ENCODE measurements around the gene MYOCOS. TPM values are rescaled to one million over a fixed set of nuclear protein-coding genes. Genes with fewer than 3 reads are reported as not detected.

MYOCOS gene
- total RNA-seq, 4 donors from 2014 or later: not detected

GRCh38 chr1:171583591-171584201 lies 38.3 kb upstream of the MYOCOS start:
- WGBS, 2 donors (ENCODE audit: low coverage in 1 of 2): 71% methylated on average over 1 of the region's 1 CpG; no CpG with 5 or more reads in 1 of the 2 donors
- H3K36me3 ChIP-seq: peaks cover 0 to 73% (median 25%) of the 10 kb centered on the region in 4 donors
- no peak for TF ChIP-seq EP300 (IDR thresholded peaks at IDR 0.05; ENCODE audit: low read depth)
- no peak for TF ChIP-seq CTCF (IDR thresholded peaks at IDR 0.05)
- no peak for TF ChIP-seq POLR2AphosphoS5 (IDR thresholded peaks at IDR 0.05)

GRCh38 chr1:171585715-171586114 lies 36.3 kb upstream of the MYOCOS start:
- Histone ChIP-seq H3K4me1 (no peaks in the 10 kb centered on the region), H3K27ac (no peak overlapping the region), H3K36me3 (peaks cover 0 to 76% (median 27%) of the 10 kb centered on the region in 4 donors), H3K9me3 (no peaks in the 10 kb centered on the region), H3K4me3 (no peak overlapping the region), H3K27me3 (no peaks in the 10 kb centered on the region)
- intact Hi-C loops (cut with DNase I; ENCODE audit: low total_unique reads) (no loop called here), in situ Hi-C loops (cut with MboI; ENCODE audit: low pct_ligation_motif_present in 1 of 4, low pct_unique_long_range_greater_than_20kb in 1 of 4, low sequenced_read_pairs in 3 of 4) (no loop called here)
- WGBS, 2 donors (ENCODE audit: low coverage in 1 of 2): 90 to 92% methylated on average over 8 to 9 of the region's 9 CpGs
- DNase-seq: no peak
- TF ChIP-seq POLR2A (IDR thresholded peaks at IDR 0.05) (no peak), CTCF (IDR thresholded peaks at IDR 0.05) (no peak), EP300 (IDR thresholded peaks at IDR 0.05; ENCODE audit: low read depth) (no peak), POLR2AphosphoS5 (IDR thresholded peaks at IDR 0.05) (no peak)

More at GRCh38 chr1:171583591-171584201, 38.3 kb upstream of the MYOCOS start:
- intact Hi-C loops (cut with DNase I; ENCODE audit: low total_unique reads): no loop called here
- in situ Hi-C loops (cut with MboI; ENCODE audit: low pct_ligation_motif_present in 1 of 4, low pct_unique_long_range_greater_than_20kb in 1 of 4, low sequenced_read_pairs in 3 of 4): no loop called here
- Histone ChIP-seq H3K27ac (no peak overlapping the region), H3K4me1 (no peaks in the 10 kb centered on the region), H3K27me3 (no peaks in the 10 kb centered on the region), H3K9me3 (no peaks in the 10 kb centered on the region), H3K4me3 (no peak overlapping the region)
- no peak for DNase-seq

- no peak overlapping the region for H3K27ac ChIP-seq
- DNase-seq: no peak
- in situ Hi-C loops (cut with MboI; ENCODE audit: low pct_ligation_motif_present in 1 of 4, low pct_unique_long_range_greater_than_20kb in 1 of 4, low sequenced_read_pairs in 3 of 4): no loop called here
- H3K9me3 ChIP-seq: no peaks in the 10 kb centered on the region
- no peaks in the 10 kb centered on the region for H3K27me3 ChIP-seq
- H3K4me1 ChIP-seq: no peaks in the 10 kb centered on the region
- WGBS, 2 donors (ENCODE audit: low coverage in 1 of 2): 94 to 95% methylated on average over 2 of the region's 2 CpGs
- intact Hi-C loops (cut with DNase I; ENCODE audit: low total_unique reads): no loop called here
- H3K36me3 ChIP-seq: peaks cover 0 to 81% (median 38%) of the 10 kb centered on the region in 4 donors
- no peak overlapping the region for H3K4me3 ChIP-seq
- TF ChIP-seq POLR2A (IDR thresholded peaks at IDR 0.05) (no peak), EP300 (IDR thresholded peaks at IDR 0.05; ENCODE audit: low read depth) (no peak), POLR2AphosphoS5 (IDR thresholded peaks at IDR 0.05) (no peak), CTCF (IDR thresholded peaks at IDR 0.05) (no peak)
These were observed 33.8 kb upstream of the MYOCOS start for GRCh38 chr1:171588230-171588629.

- TF ChIP-seq POLR2AphosphoS5 (IDR thresholded peaks at IDR 0.05): no peak
- TF ChIP-seq POLR2A (IDR thresholded peaks at IDR 0.05): no peak
- no peak for TF ChIP-seq CTCF (IDR thresholded peaks at IDR 0.05)
- TF ChIP-seq EP300 (IDR thresholded peaks at IDR 0.05; ENCODE audit: low read depth): no peak
- Histone ChIP-seq H3K4me1 (no peaks in the 10 kb centered on the region), H3K4me3 (no peak overlapping the region), H3K9me3 (no peaks in the 10 kb centered on the region), H3K27me3 (no peaks in the 10 kb centered on the region), H3K27ac (no peak overlapping the region), H3K36me3 (peaks cover 0 to 74% (median 36%) of the 10 kb centered on the region in 4 donors)
- no peak for DNase-seq
- in situ Hi-C loops (cut with MboI; ENCODE audit: low pct_ligation_motif_present in 1 of 4, low pct_unique_long_range_greater_than_20kb in 1 of 4, low sequenced_read_pairs in 3 of 4): no loop called here
- WGBS, 2 donors (ENCODE audit: low coverage in 1 of 2): 64 to 67% methylated on average over 1 of the region's 1 CpG
- intact Hi-C loops (cut with DNase I; ENCODE audit: low total_unique reads): no loop called here
These were observed 32.0 kb upstream of the MYOCOS start for GRCh38 chr1:171590022-171590421.
